Measurements from ENCODE around the gene CCDC85B. TPM values are rescaled to one million over a fixed set of nuclear protein-coding genes. Genes with fewer than 3 reads are reported as not detected.

CCDC85B gene
- total and polyA plus RNA-seq, 10 donors: 38.7 to 131 (median 51.3) TPM

- TF ChIP-seq POLR2A (IDR thresholded peaks at IDR 0.05): no peak
- TF ChIP-seq POLR2AphosphoS5 (IDR thresholded peaks at IDR 0.05): peak; percentile 85 to 88 (median 86)
- peak; percentile 98 to 100 (median 99) for TF ChIP-seq CTCF (IDR thresholded peaks at IDR 0.05 in 8 of 11, conservative IDR thresholded peaks at IDR 0.05 in 3 of 11)
- 2 to 23% (median 20%) methylated on average over 3 to 9 of the region's 9 CpGs for WGBS, 5 donors
- Histone ChIP-seq H3K27ac (peak overlapping the region in 5 of 8 donors; percentile 13 to 60 (median 41)), H3K9me3 (no peaks in the 10 kb centered on the region), H3K4me1 (peaks cover 21 to 85% (median 52%) of the 10 kb centered on the region in 6 donors), H3K4me3 (no peak overlapping the region), H3K27me3 (replicated peaks in 1 of 7) (no peaks in the 10 kb centered on the region), H3K36me3 (peaks cover 0 to 63% (median 38%) of the 10 kb centered on the region in 6 donors)
- DNase-seq: peak; percentile 96
- intact Hi-C loops (cut with DNase I; ENCODE audit: low total_unique reads): loop anchor here (5.0 kb wide), 1 partner anchor 103 kb away; no protein-coding TSS in a partner anchor
Observed at GRCh38 chr11:65884716-65885092, 5.8 kb upstream of the CCDC85B start.

DNA sequence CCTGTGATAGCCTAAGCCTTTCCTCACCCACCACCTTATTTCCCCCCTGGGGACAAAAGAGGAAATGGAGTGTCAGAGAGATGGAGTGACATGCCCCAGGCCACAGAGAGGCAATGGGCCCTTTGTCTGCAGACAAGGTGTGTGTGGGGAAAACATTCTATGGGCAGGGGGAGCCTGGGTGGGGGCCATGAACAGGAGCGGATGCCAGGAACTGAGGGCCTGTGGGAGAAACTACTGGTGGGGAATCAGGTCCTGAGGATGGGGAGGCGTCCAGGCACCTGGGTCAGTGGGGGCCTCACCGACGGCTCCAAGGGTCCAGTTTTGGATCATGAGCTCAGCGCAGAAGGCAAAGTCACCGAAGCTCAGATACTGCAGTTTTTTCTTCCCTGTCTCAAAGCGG, 5.2 kb upstream of the CCDC85B start:
- no peaks in the 10 kb centered on the region for H3K9me3 ChIP-seq
- TF ChIP-seq POLR2AphosphoS5 (IDR thresholded peaks at IDR 0.05) (no peak), POLR2A (IDR thresholded peaks at IDR 0.05) (no peak), CTCF (IDR thresholded peaks at IDR 0.05 in 8 of 11, conservative IDR thresholded peaks at IDR 0.05 in 3 of 11) (no peak)
- H3K36me3 ChIP-seq: peaks cover 0 to 63% (median 38%) of the 10 kb centered on the region in 6 donors
- WGBS, 5 donors: 89 to 98% (median 93%) methylated on average over 7 of the region's 7 CpGs
- intact Hi-C loops (cut with DNase I; ENCODE audit: low total_unique reads): loop anchor here (5.0 kb wide), 1 partner anchor 102 kb away; no protein-coding TSS in a partner anchor
- DNase-seq: peak; percentile 69
- peak overlapping the region in 4 of 8 donors; percentile 39 to 60 (median 49) for H3K27ac ChIP-seq
- peaks cover 27 to 85% (median 53%) of the 10 kb centered on the region in 6 donors for H3K4me1 ChIP-seq
- H3K4me3 ChIP-seq: no peak overlapping the region
- H3K27me3 ChIP-seq (replicated peaks in 1 of 7): no peaks in the 10 kb centered on the region

- Histone ChIP-seq H3K9me3 (no peaks in the 10 kb centered on the region), H3K27ac (peak overlapping the region in 1 of 8 donors; percentile 57), H3K27me3 (replicated peaks in 1 of 7) (no peaks in the 10 kb centered on the region), H3K4me3 (no peak overlapping the region), H3K36me3 (peaks cover 0 to 63% (median 38%) of the 10 kb centered on the region in 6 donors), H3K4me1 (peaks cover 27 to 83% (median 50%) of the 10 kb centered on the region in 6 donors)
- WGBS, 5 donors: 79 to 93% (median 87%) methylated on average over 12 of the region's 12 CpGs
- TF ChIP-seq CTCF (IDR thresholded peaks at IDR 0.05 in 8 of 11, conservative IDR thresholded peaks at IDR 0.05 in 3 of 11) (no peak), POLR2A (IDR thresholded peaks at IDR 0.05) (no peak), POLR2AphosphoS5 (IDR thresholded peaks at IDR 0.05) (no peak)
- intact Hi-C loops (cut with DNase I; ENCODE audit: low total_unique reads): loop anchor here (5.0 kb wide), 1 partner anchor 101 kb away; no protein-coding TSS in a partner anchor
- peak; percentile 57 for DNase-seq
Observed at GRCh38 chr11:65885808-65886536, 4.5 kb upstream of the CCDC85B start.

Data from spleen (tissue), 11 donors.